Thyroid gland (tissue), 4 donors: ENCODE data around the gene HPGDS. TPM values are rescaled to one million over a fixed set of nuclear protein-coding genes. Genes with fewer than 3 reads are reported as not detected.

ENCODE experiments used
- DNase-seq, 2 donors: peaks; one replicate each; pipeline ENCODE4 v3.0.0-alpha.2; 2019
- H3K27ac ChIP-seq, 3 donors: fragments of 200-600 bp; sonication (generic); 1 replicate in 2 of 3; 2 replicates in 1 of 3; pipeline ENCODE4 v1.5.1; 2016 to 2019; ENCODE audit warnings: mild to moderate bottlenecking in 1 of 3, moderate library complexity in 1 of 3
- H3K27me3 ChIP-seq: fragments of 200-600 bp; sonication (generic); one replicate; pipeline ENCODE4 v1.5.1; 2019
- H3K36me3 ChIP-seq, 2 donors: fragments of 200-600 bp; sonication (generic); one replicate each; pipeline ENCODE4 v1.5.1; 2016 to 2019
- H3K4me1 ChIP-seq, 2 donors: fragments of 200-600 bp; sonication (generic); one replicate each; pipeline ENCODE4 v1.5.1; 2017 to 2019
- H3K4me3 ChIP-seq, 3 donors: fragments of 200-600 bp; sonication (generic); replicated peaks in 1 of 3; 1 replicate in 2 of 3; 2 replicates in 1 of 3; pipeline ENCODE4 v1.5.1; 2016; ENCODE audit warnings: mild to moderate bottlenecking in 1 of 3
- H3K9me3 ChIP-seq: fragments of 200-600 bp; sonication (generic); one replicate; pipeline ENCODE4 v1.5.1; 2017
- CTCF ChIP-seq, 6 experiments: fragments of 200-600 bp in 3 of 6; fragments of 450-650 bp in 3 of 6; sonication (generic) in 3 of 6; IDR thresholded peaks; one replicate each; pipeline ENCODE4 v1.5.1; 2016 to 2019; ENCODE audit warnings: antibody characterized with exemption in 6 of 6, mild to moderate bottlenecking in 2 of 6, inconsistent platforms in 1 of 6, moderate library complexity in 1 of 6
- POLR2A ChIP-seq, 2 donors: fragments of 450-650 bp; IDR thresholded peaks; one replicate each; pipeline ENCODE4 v1.6.1; 2017; ENCODE audit warnings: antibody characterized with exemption in 2 of 2, mild to moderate bottlenecking in 2 of 2, moderate library complexity in 1 of 2
- intact Hi-C: fragments of 100-400 bp; cut with DNase I; formaldehyde crosslinking; loops from one replicate; pipeline ENCODE4 v1.15.1; 2023
- total RNA-seq, 4 donors: library from RNA; depleted of rRNA; stranded (reverse); fragments of >200 nt; gene quantifications; one replicate each; pipeline ENCODE4 v1.2.3, GENCODE V29; 2016

HPGDS gene
- total RNA-seq, 4 donors from 2014 or later: 0.67 TPM; not detected in 3

GRCh38 chr4:94251094-94251493, 91.5 kb downstream of the HPGDS start:
- Histone ChIP-seq H3K36me3 (peaks cover 10 to 14% of the 10 kb centered on the region in 2 donors), H3K27me3 (no peaks in the 10 kb centered on the region), H3K9me3 (no peaks in the 10 kb centered on the region), H3K27ac (no peak overlapping the region), H3K4me1 (no peaks in the 10 kb centered on the region), H3K4me3 (no peak overlapping the region)
- intact Hi-C loops: no loop called here
- no peak for TF ChIP-seq CTCF (IDR thresholded peaks at IDR 0.05)
- no peak for TF ChIP-seq POLR2A (IDR thresholded peaks at IDR 0.05)
- DNase-seq: no peak

Other genes starting within 250 kb of the HPGDS start
- gene SMARCAD1, start 135.0 kb downstream of the HPGDS start, total RNA-seq: 10 to 100 TPM; 35.1 to 46.5 (median 40.2) TPM
- 100 to 1,000 TPM in 3 of 4 donors, 10 to 100 TPM in 1; 77.7 to 128 (median 109) TPM for gene PDLIM5, start 109.1 kb upstream of the HPGDS start, total RNA-seq